IMR-90 (cell line): ENCODE measurements around the gene HERC4. TPM values are rescaled to one million over a fixed set of nuclear protein-coding genes. Genes with fewer than 3 reads are reported as not detected.

Experiments used
- ATAC-seq: fragments of 200-7000 bp; cut with Tn5 transposase; 2 replicates; pipeline ENCODE4 v1.9.1; 2020; ENCODE audit warnings: low read depth, mild to moderate bottlenecking, moderate library complexity
- BruUV-seq: library from RNA; stranded (reverse); fragments of 400-500 nt; replicated peaks from 2 replicates; lab custom pipeline; 2021; lab: Mats Ljungman, UMichigan
- CTCF ChIA-PET: fragments of 300-600 bp; formaldehyde crosslinking; extraction: SDS; loops from one replicate; lab custom pipeline; 2021; ENCODE audit warnings: antibody characterized with exemption; lab: Yijun Ruan, JAX
- POLR2A ChIA-PET: fragments of 300-600 bp; sonication (Branson Sonifier 250); formaldehyde crosslinking; loops from one replicate; lab custom pipeline; 2022; ENCODE audit warnings: antibody characterized with exemption; ENCODE audit not compliant: unreplicated experiment; lab: Charles Lee
- DNase-seq: peaks from one replicate; pipeline ENCODE4 v3.0.0; 2013
- H2AFZ ChIP-seq: replicated peaks from 2 replicates; pipeline ENCODE3; 2013; ENCODE audit warnings: low read length, mild to moderate bottlenecking; ENCODE audit not compliant: poor library complexity
- H2AK5ac ChIP-seq: 2 replicates; pipeline ENCODE4 v1.6.1; 2013; ENCODE audit warnings: low read depth, low read length, inconsistent platforms
- H2AK9ac ChIP-seq: replicated peaks from 2 replicates; pipeline ENCODE3; 2013; ENCODE audit warnings: mild to moderate bottlenecking, low read depth, low read length, moderate library complexity; ENCODE audit not compliant: poor library complexity
- H2BK120ac ChIP-seq: 2 replicates; pipeline ENCODE4 v1.6.1; 2013; ENCODE audit warnings: low read depth, low read length, inconsistent platforms
- H2BK15ac ChIP-seq: 3 replicates; pipeline ENCODE4 v1.6.1; 2013; ENCODE audit warnings: low read depth, low read length, inconsistent platforms
- H2BK20ac ChIP-seq: 2 replicates; pipeline ENCODE4 v1.6.1; 2013; ENCODE audit warnings: low read depth, mild to moderate bottlenecking, inconsistent platforms, low read length, moderate library complexity
- H2BK5ac ChIP-seq: 2 replicates; pipeline ENCODE4 v1.6.1; 2013; ENCODE audit warnings: mild to moderate bottlenecking, low read depth, low read length, inconsistent platforms; ENCODE audit not compliant: poor library complexity, severe bottlenecking
- H3K14ac ChIP-seq: replicated peaks from 2 replicates; pipeline ENCODE4 v1.6.1; 2013; ENCODE audit warnings: low read depth, low read length, inconsistent platforms
- H3K18ac ChIP-seq: 2 replicates; pipeline ENCODE4 v1.6.1; 2013; ENCODE audit warnings: low read depth, low read length, control low read depth
- H3K23ac ChIP-seq: 2 replicates; pipeline ENCODE4 v1.6.1; 2013; ENCODE audit warnings: low read depth, low read length, inconsistent platforms
- H3K27ac ChIP-seq: 2 replicates; pipeline ENCODE4 v1.5.1; 2013; ENCODE audit warnings: mild to moderate bottlenecking, control low read depth, low read length; ENCODE audit not compliant: insufficient read depth
- H3K27me3 ChIP-seq: 2 replicates; pipeline ENCODE4 v1.6.1; 2013; ENCODE audit warnings: low read length; ENCODE audit not compliant: control insufficient read depth, insufficient read depth
- H3K36me3 ChIP-seq: 2 replicates; pipeline ENCODE4 v1.6.1; 2013; ENCODE audit warnings: low read length, mixed read lengths; ENCODE audit not compliant: control insufficient read depth, insufficient read depth
- H3K4ac ChIP-seq: 2 replicates; pipeline ENCODE4 v1.6.1; 2013; ENCODE audit warnings: low read depth, low read length, inconsistent platforms
- H3K4me1 ChIP-seq: 2 replicates; pipeline ENCODE4 v1.6.1; 2013; ENCODE audit warnings: low read length, mixed read lengths; ENCODE audit not compliant: control insufficient read depth, insufficient read depth
- H3K4me2 ChIP-seq: 2 replicates; pipeline ENCODE4 v1.6.1; 2013; ENCODE audit warnings: low read depth, mild to moderate bottlenecking, control low read depth, low read length, moderate library complexity
- H3K4me3 ChIP-seq: 2 replicates; pipeline ENCODE4 v1.5.1; 2013; ENCODE audit warnings: low read depth, mild to moderate bottlenecking, control low read depth, low read length, moderate library complexity; ENCODE audit not compliant: insufficient read depth
- H3K56ac ChIP-seq: 2 replicates; pipeline ENCODE4 v1.6.1; 2013; ENCODE audit warnings: low read length, inconsistent platforms; ENCODE audit not compliant: insufficient read depth; ENCODE audit errors: extremely low read depth
- H3K79me1 ChIP-seq, 2 experiments: 2 replicates each; pipeline ENCODE4 v1.6.1; 2013; ENCODE audit warnings: low read length in 2 of 2, inconsistent platforms in 1 of 2, low read depth in 1 of 2
- H3K9ac ChIP-seq: 2 replicates; pipeline ENCODE4 v1.6.1; 2013; ENCODE audit warnings: low read depth, low read length, control low read depth
- H3K9me1 ChIP-seq: 2 replicates; pipeline ENCODE4 v1.6.1; 2013; ENCODE audit warnings: low read length, inconsistent platforms; ENCODE audit not compliant: insufficient read depth
- H3K9me3 ChIP-seq: 2 replicates; pipeline ENCODE4 v1.6.1; 2013; ENCODE audit warnings: low read length; ENCODE audit not compliant: control insufficient read depth, insufficient read depth
- H4K20me1 ChIP-seq: 2 replicates; pipeline ENCODE4 v1.6.1; 2013; ENCODE audit warnings: low read length, inconsistent platforms; ENCODE audit not compliant: insufficient read depth
- H4K5ac ChIP-seq: 2 replicates; pipeline ENCODE4 v1.6.1; 2013; ENCODE audit warnings: mild to moderate bottlenecking, low read depth, low read length, control low read depth
- H4K8ac ChIP-seq, 2 experiments: 2 replicates each; pipeline ENCODE4 v1.6.1; 2013; ENCODE audit warnings: low read depth in 2 of 2, low read length in 2 of 2, control low read depth in 1 of 2, inconsistent platforms in 1 of 2
- H4K91ac ChIP-seq: 2 replicates; pipeline ENCODE4 v1.6.1; 2013; ENCODE audit warnings: low read depth, low read length, inconsistent platforms; ENCODE audit not compliant: insufficient read depth
- BHLHE40 ChIP-seq: fragments of 150-350 bp; IDR thresholded peaks from 2 replicates; pipeline ENCODE4 v1.6.1; 2016; ENCODE audit warnings: mild to moderate bottlenecking, low read depth, low read length
- CHD1 ChIP-seq: IDR thresholded peaks from 2 replicates; pipeline ENCODE4 v1.6.1; 2012; ENCODE audit warnings: low read depth, low read length, improper control_type of control experiment
- FOS ChIP-seq: fragments of 150-350 bp; IDR thresholded peaks from 2 replicates; pipeline ENCODE4 v1.6.1; 2016; ENCODE audit warnings: low read depth, low read length
- MAFK ChIP-seq: IDR thresholded peaks from 2 replicates; pipeline ENCODE4 v1.6.1; 2012; ENCODE audit warnings: low read depth, low read length, improper control_type of control experiment
- MAZ ChIP-seq: IDR thresholded peaks from 2 replicates; pipeline ENCODE4 v1.6.1; 2012; ENCODE audit warnings: low read depth, mild to moderate bottlenecking, low read length, improper control_type of control experiment, moderate library complexity, borderline replicate concordance
- MXI1 ChIP-seq: IDR thresholded peaks from 2 replicates; pipeline ENCODE4 v1.6.1; 2012; ENCODE audit warnings: low read depth, mild to moderate bottlenecking, low read length, moderate library complexity, borderline replicate concordance
- POLR2A ChIP-seq: IDR thresholded peaks from 2 replicates; pipeline ENCODE4 v1.6.1; 2012; ENCODE audit warnings: mild to moderate bottlenecking, low read depth, low read length
- RCOR1 ChIP-seq: IDR thresholded peaks from 2 replicates; pipeline ENCODE4 v1.6.1; 2012; ENCODE audit warnings: mild to moderate bottlenecking, low read length, improper control_type of control experiment; ENCODE audit not compliant: insufficient replicate concordance
- RFX5 ChIP-seq: IDR thresholded peaks from 2 replicates; pipeline ENCODE4 v1.8.0; 2012; ENCODE audit warnings: low read depth, mild to moderate bottlenecking, low read length, moderate library complexity
- WGBS, 2 experiments: methylation state at CpG; one replicate each; pipeline versions ENCODE4 v1.1.5 to v1.1.7; 2013; ENCODE audit warnings: missing lambda C conversion rate in 2 of 2; ENCODE audit not compliant: insufficient read length in 1 of 2; ENCODE audit errors: extremely low coverage in 2 of 2; 5-methylcytosine and 5-hydroxymethylcytosine counted together
- dilution Hi-C: fragments of 300-500 bp; cut with HindIII; formaldehyde crosslinking; loops from one replicate; pipeline ENCODE4 v1.14.3; 2018; ENCODE audit warnings: low sequenced_read_pairs; ENCODE audit not compliant: unreplicated experiment
- in situ Hi-C: fragments of 300-500 bp; cut with MboI; formaldehyde crosslinking; loops from 3 replicates; pipeline ENCODE4 v1.14.3; 2019; ENCODE audit warnings: low sequenced_read_pairs, inconsistent platforms, mixed read lengths
- intact Hi-C: fragments of 100-400 bp; cut with micrococcal nuclease; formaldehyde crosslinking; loops from 2 replicates; pipeline ENCODE4 v1.10.0; 2022
- polyA plus RNA-seq, 3 experiments: library from polyadenylated mRNA; depleted of rRNA; stranded (reverse); fragments of >200 nt; gene quantifications; 2 replicates each; pipeline ENCODE4 v1.2.3, GENCODE V29; 2012; ENCODE audit warnings: low replicate concordance in 1 of 3
- total RNA-seq: library from RNA; depleted of rRNA; stranded (reverse); fragments of >200 nt; gene quantifications from 2 replicates; pipeline ENCODE4 v1.2.3, GENCODE V29; 2012
- TF ChIP-seq, protein P1 (sequence below): fragments of 150-350 bp; IDR thresholded peaks from 2 replicates; pipeline ENCODE4 v1.6.1; 2016; ENCODE audit warnings: low read depth, mild to moderate bottlenecking, low read length, moderate library complexity, borderline replicate concordance

Gene HERC4
- total and polyA plus RNA-seq, 2 of the 4 experiments (the other 2 are of a cell fraction): 66.6 to 92.8 TPM

DNA sequence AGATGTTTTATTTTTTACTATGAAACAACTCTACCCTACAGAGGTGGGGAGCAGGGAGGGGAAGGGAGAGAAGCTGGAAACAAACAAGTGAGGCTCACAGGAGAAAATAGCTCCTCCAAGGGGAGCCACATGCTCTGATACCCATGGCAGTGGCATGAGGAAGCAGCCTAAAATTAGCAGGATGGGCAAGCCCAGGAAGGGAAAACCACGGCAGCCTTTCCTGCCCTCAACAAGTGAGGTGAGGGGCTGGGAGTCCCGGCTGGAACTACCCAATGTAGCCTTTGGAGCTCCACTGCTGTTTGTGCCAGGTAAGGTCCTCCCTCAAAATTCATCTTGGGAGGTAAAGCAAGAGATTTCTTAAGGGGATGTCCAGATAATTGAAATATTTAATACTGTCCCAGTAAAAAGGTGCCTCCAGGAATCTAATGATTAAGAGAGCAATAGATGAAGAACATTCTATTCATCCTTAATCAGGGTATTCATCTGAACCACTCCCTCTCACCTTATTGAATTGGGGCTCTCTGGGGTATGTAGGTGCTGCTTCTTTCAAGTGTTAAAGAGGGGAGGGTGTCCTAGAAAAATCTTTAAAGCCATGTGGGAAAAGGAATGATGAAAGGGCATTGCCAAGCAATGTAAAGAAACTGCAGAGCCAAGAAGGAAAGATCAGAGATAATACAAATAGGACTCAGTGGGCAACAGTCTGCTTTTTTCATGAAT lies 12.8 kb upstream of the HERC4 start:
- Histone ChIP-seq H2AFZ (peak overlapping the region; percentile 81), H4K91ac (peak overlapping the region; percentile 97), H3K4me2 (no peak overlapping the region), H2BK15ac (peak overlapping the region; percentile 98), H3K9ac (peak overlapping the region; percentile 3; the same call in 1 of the 2 replicates), H2BK20ac (peak overlapping the region; percentile 95), H3K23ac (peak overlapping the region; percentile 85), H2AK9ac (peak overlapping the region; percentile 95), H4K5ac (peak overlapping the region; percentile 73), H4K8ac (peak overlapping the region; percentile 97 to 98), H3K27me3 (no peaks in the 10 kb centered on the region), H3K27ac (peak overlapping the region; percentile 54), H4K20me1 (no peaks in the 10 kb centered on the region), H3K4ac (peak overlapping the region; percentile 71), H2AK5ac (peak overlapping the region; percentile 96), H3K14ac (peak overlapping the region; percentile 66), H3K18ac (peak overlapping the region; percentile 59), H3K4me3 (no peak overlapping the region), H3K56ac (peak overlapping the region; percentile 88), H3K79me1 (peaks cover 7 to 9% of the 10 kb centered on the region in 2 experiments; a peak in 3 of 4 replicates), H3K9me1 (no peaks in the 10 kb centered on the region), H2BK5ac (peak overlapping the region; percentile 68), H3K36me3 (no peaks in the 10 kb centered on the region), H2BK120ac (peak overlapping the region; percentile 89), H3K4me1 (peaks cover 15% of the 10 kb centered on the region), H3K9me3 (no peaks in the 10 kb centered on the region)
- in situ Hi-C loops: loop anchor here (5.0 to 10.0 kb wide), 3 partner anchors 64 to 214 kb away; no protein-coding TSS in a partner anchor
- intact Hi-C loops: loop anchor here (1.0 kb wide), 1 partner anchor 120 kb away; no protein-coding TSS in a partner anchor
- CTCF ChIA-PET: interaction anchor here (2.4 kb wide), 1 partner anchor 67 kb away, joined by 7 read pairs; no protein-coding TSS in a partner anchor
- no CpG with 5 or more reads among the region's 2 CpGs for WGBS, 2 experiments
- dilution Hi-C loops: no loop called here
- no TSS peak for BruUV-seq
- no peak for TF ChIP-seq RCOR1
- no peak for TF ChIP-seq RFX5
- TF ChIP-seq POLR2A: no peak
- no peak for TF ChIP-seq MXI1
- no peak for TF ChIP-seq MAFK
- no peak for TF ChIP-seq CHD1
- no peak for TF ChIP-seq BHLHE40
- TF ChIP-seq, protein P1, sequence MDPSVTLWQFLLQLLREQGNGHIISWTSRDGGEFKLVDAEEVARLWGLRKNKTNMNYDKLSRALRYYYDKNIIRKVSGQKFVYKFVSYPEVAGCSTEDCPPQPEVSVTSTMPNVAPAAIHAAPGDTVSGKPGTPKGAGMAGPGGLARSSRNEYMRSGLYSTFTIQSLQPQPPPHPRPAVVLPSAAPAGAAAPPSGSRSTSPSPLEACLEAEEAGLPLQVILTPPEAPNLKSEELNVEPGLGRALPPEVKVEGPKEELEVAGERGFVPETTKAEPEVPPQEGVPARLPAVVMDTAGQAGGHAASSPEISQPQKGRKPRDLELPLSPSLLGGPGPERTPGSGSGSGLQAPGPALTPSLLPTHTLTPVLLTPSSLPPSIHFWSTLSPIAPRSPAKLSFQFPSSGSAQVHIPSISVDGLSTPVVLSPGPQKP: no peak
- no peak for TF ChIP-seq FOS
- TF ChIP-seq MAZ: no peak
- POLR2A ChIA-PET: no interaction called here
- ATAC-seq (peak; percentile 7; the same call in 1 of the 2 replicates), DNase-seq (no peak)
